ENCODE measurements around the gene ODC1. TPM values are rescaled to one million over a fixed set of nuclear protein-coding genes. Genes with fewer than 3 reads are reported as not detected.

ODC1 gene
- total RNA-seq, 4 donors from 2014 or later: 39.5 to 140 (median 57.6) TPM

GRCh38 chr2:10467401-10467800, 19.3 kb upstream of the ODC1 start:
- TF ChIP-seq POLR2A (IDR thresholded peaks at IDR 0.05): no peak
- TF ChIP-seq CTCF (IDR thresholded peaks at IDR 0.05): no peak
- DNase-seq: no peak

GRCh38 chr2:10466801-10467200, 18.7 kb upstream of the ODC1 start:
- H3K36me3 ChIP-seq: no peaks in the 10 kb centered on the region
- H3K27me3 ChIP-seq: no peaks in the 10 kb centered on the region
- TF ChIP-seq CTCF (IDR thresholded peaks at IDR 0.05) (no peak), POLR2A (IDR thresholded peaks at IDR 0.05) (no peak)
- no peaks in the 10 kb centered on the region for H3K9me3 ChIP-seq
- no peak for DNase-seq
- H3K4me1 ChIP-seq: no peaks in the 10 kb centered on the region
- intact Hi-C loops (cut with DNase I; ENCODE audit: low total_unique reads): no loop called here
- no peak overlapping the region for H3K27ac ChIP-seq
- no peak overlapping the region for H3K4me3 ChIP-seq

More at GRCh38 chr2:10467401-10467800, 19.3 kb upstream of the ODC1 start:
- Histone ChIP-seq H3K27ac (no peak overlapping the region), H3K27me3 (no peaks in the 10 kb centered on the region), H3K4me3 (no peak overlapping the region), H3K9me3 (no peaks in the 10 kb centered on the region), H3K36me3 (no peaks in the 10 kb centered on the region), H3K4me1 (no peaks in the 10 kb centered on the region)
- intact Hi-C loops (cut with DNase I; ENCODE audit: low total_unique reads): no loop called here

GRCh38 chr2:10465910-10466309, 17.8 kb upstream of the ODC1 start:
- no peaks in the 10 kb centered on the region for H3K36me3 ChIP-seq
- H3K27me3 ChIP-seq: no peaks in the 10 kb centered on the region
- intact Hi-C loops (cut with DNase I; ENCODE audit: low total_unique reads): no loop called here
- no peaks in the 10 kb centered on the region for H3K9me3 ChIP-seq
- no peak for DNase-seq
- H3K4me1 ChIP-seq: no peaks in the 10 kb centered on the region
- H3K4me3 ChIP-seq: no peak overlapping the region
- TF ChIP-seq CTCF (IDR thresholded peaks at IDR 0.05) (no peak), POLR2A (IDR thresholded peaks at IDR 0.05) (no peak)
- no peak overlapping the region for H3K27ac ChIP-seq

- H3K27me3 ChIP-seq: no peaks in the 10 kb centered on the region
- H3K27ac ChIP-seq: no peak overlapping the region
- intact Hi-C loops (cut with DNase I; ENCODE audit: low total_unique reads): no loop called here
- no peaks in the 10 kb centered on the region for H3K9me3 ChIP-seq
- no peaks in the 10 kb centered on the region for H3K4me1 ChIP-seq
- no peak overlapping the region for H3K4me3 ChIP-seq
- TF ChIP-seq CTCF (IDR thresholded peaks at IDR 0.05) (no peak), POLR2A (IDR thresholded peaks at IDR 0.05) (no peak)
- no peaks in the 10 kb centered on the region for H3K36me3 ChIP-seq
- DNase-seq: no peak
Observed at GRCh38 chr2:10462178-10463083, 14.3 kb upstream of the ODC1 start.

- intact Hi-C loops (cut with DNase I; ENCODE audit: low total_unique reads): no loop called here
- Histone ChIP-seq H3K4me3 (no peak overlapping the region), H3K4me1 (no peaks in the 10 kb centered on the region), H3K36me3 (no peaks in the 10 kb centered on the region), H3K9me3 (no peaks in the 10 kb centered on the region), H3K27ac (no peak overlapping the region), H3K27me3 (no peaks in the 10 kb centered on the region)
- TF ChIP-seq POLR2A (IDR thresholded peaks at IDR 0.05) (no peak), CTCF (IDR thresholded peaks at IDR 0.05) (no peak)
- DNase-seq: no peak
Observed at GRCh38 chr2:10460366-10460796, 12.3 kb upstream of the ODC1 start.

Measured in uterus (tissue), 4 donors.